B cell (primary cell): Measurements from ENCODE around the gene P4HA1. TPM values are rescaled to one million over a fixed set of nuclear protein-coding genes. Genes with fewer than 3 reads are reported as not detected.

Source experiments
- ATAC-seq: fragments of 200-7000 bp; cut with Tn5 transposase; one replicate; pipeline ENCODE4 v1.10.0; 2021; ENCODE audit warnings: low read depth, mild to moderate bottlenecking, moderate number of reproducible peaks, moderate library complexity
- CTCF ChIA-PET: fragments of 350-600 bp; sonication (Branson Sonifier 250); formaldehyde crosslinking; loops from one replicate; lab custom pipeline; 2021; ENCODE audit warnings: antibody characterized with exemption, inconsistent platforms; lab: Charles Lee
- POLR2A ChIA-PET: fragments of 350-600 bp; sonication (Branson Sonifier 250); formaldehyde crosslinking; loops from one replicate; lab custom pipeline; 2021; ENCODE audit warnings: antibody characterized with exemption; lab: Charles Lee
- DNase-seq: peaks from one replicate; pipeline ENCODE4 v3.0.0; 2013
- H2AFZ ChIP-seq: 2 replicates; pipeline ENCODE4 v1.6.1; 2012; ENCODE audit warnings: mild to moderate bottlenecking, low read depth, low read length; ENCODE audit not compliant: insufficient read depth, poor library complexity, severe bottlenecking
- H3K27ac ChIP-seq, 2 donors: 1 replicate in 1 of 2; 2 replicates in 1 of 2; pipeline ENCODE4 v1.5.1; 2012 to 2013; ENCODE audit warnings: low read length in 2 of 2, mild to moderate bottlenecking in 2 of 2, moderate library complexity in 1 of 2
- H3K27me3 ChIP-seq, 4 experiments: fragments of 200-600 bp in 1 of 4; sonication (generic) in 1 of 4; replicated peaks in 1 of 4; 1 replicate in 2 of 4; 2 replicates in 2 of 4; pipeline versions ENCODE4 v1.6.1 to v1.7.0; 2013 to 2016; ENCODE audit warnings: low read length in 3 of 4, mild to moderate bottlenecking in 2 of 4, mixed read lengths in 1 of 4, moderate library complexity in 1 of 4; ENCODE audit not compliant: insufficient read depth in 4 of 4, control insufficient read depth in 3 of 4; ENCODE audit errors: control extremely low read depth in 1 of 4
- H3K36me3 ChIP-seq, 2 experiments: replicated peaks in 1 of 2; 1 replicate in 1 of 2; 2 replicates in 1 of 2; pipeline versions ENCODE4 v1.6.1 to v1.7.1; 2013; ENCODE audit warnings: low read length in 1 of 2; ENCODE audit not compliant: insufficient read depth in 2 of 2, control insufficient read depth in 1 of 2; ENCODE audit errors: control extremely low read depth in 1 of 2, extremely low read depth in 1 of 2
- H3K4me1 ChIP-seq, 2 donors: fragments of 200-600 bp in 1 of 2; sonication (generic) in 1 of 2; 1 replicate in 1 of 2; 2 replicates in 1 of 2; pipeline versions ENCODE4 v1.5.1 to v1.6.1; 2013 to 2017; ENCODE audit warnings: low read length in 2 of 2; ENCODE audit not compliant: control insufficient read depth in 2 of 2, insufficient read depth in 2 of 2
- H3K4me2 ChIP-seq: replicated peaks from 2 replicates; pipeline ENCODE3; 2012; ENCODE audit warnings: mild to moderate bottlenecking, low read depth, low read length; ENCODE audit not compliant: poor library complexity, severe bottlenecking
- H3K4me3 ChIP-seq, 5 experiments: fragments of 200-600 bp in 1 of 5; sonication (generic) in 1 of 5; 1 replicate in 3 of 5; 2 replicates in 2 of 5; pipeline versions ENCODE4 v1.5.1 to v1.7.0; 2011 to 2016; ENCODE audit warnings: low read length in 4 of 5, mild to moderate bottlenecking in 4 of 5, low read depth in 2 of 5, control low read depth in 1 of 5, moderate library complexity in 1 of 5; ENCODE audit not compliant: insufficient read depth in 1 of 5; ENCODE audit errors: control extremely low read depth in 1 of 5, extremely low read depth in 1 of 5
- H3K79me2 ChIP-seq: fragments of 200-600 bp; sonication (generic); one replicate; pipeline ENCODE4 v1.6.0; 2016; ENCODE audit warnings: low read length; ENCODE audit not compliant: control insufficient read depth, insufficient read depth
- H3K9ac ChIP-seq: fragments of 200-600 bp; sonication (generic); 2 replicates; pipeline ENCODE4 v1.6.1; 2017; ENCODE audit warnings: mild to moderate bottlenecking, low read length, moderate library complexity
- H3K9me3 ChIP-seq, 3 donors: one replicate each; pipeline versions ENCODE4 v1.6.1 to v1.7.1; 2013; ENCODE audit warnings: low read length in 2 of 3; ENCODE audit not compliant: control insufficient read depth in 2 of 3, insufficient read depth in 1 of 3; ENCODE audit errors: control extremely low read depth in 1 of 3
- H4K20me1 ChIP-seq: 2 replicates; pipeline ENCODE4 v1.6.0; 2012; ENCODE audit warnings: mild to moderate bottlenecking, low read length; ENCODE audit not compliant: insufficient read depth, control insufficient read depth, poor library complexity, severe bottlenecking
- H3K27ac Mint-ChIP-seq: one replicate; pipeline ENCODE4 v1.8.0; 2021; ENCODE audit warnings: mixed read lengths
- H3K27me3 Mint-ChIP-seq: one replicate; pipeline ENCODE4 v1.8.0; 2021; ENCODE audit warnings: mixed read lengths
- H3K4me1 Mint-ChIP-seq: one replicate; pipeline ENCODE4 v1.8.0; 2021; ENCODE audit warnings: mixed read lengths
- H3K4me3 Mint-ChIP-seq: one replicate; pipeline ENCODE4 v1.8.0; 2021; ENCODE audit warnings: mixed read lengths
- H3K9me3 Mint-ChIP-seq: one replicate; pipeline ENCODE4 v1.8.0; 2022; ENCODE audit warnings: mixed read lengths; ENCODE audit not compliant: insufficient read depth
- CTCF ChIP-seq: fragments of 200-600 bp; IDR thresholded peaks from one replicate; pipeline ENCODE4 v1.8.0; 2022; ENCODE audit warnings: antibody characterized with exemption, mild to moderate bottlenecking
- EZH2 ChIP-seq: IDR thresholded peaks from 2 replicates; pipeline ENCODE4 v1.6.1; 2012; ENCODE audit warnings: borderline replicate concordance, low read depth, mild to moderate bottlenecking, moderate library complexity, low read length; ENCODE audit not compliant: insufficient read depth, poor library complexity, severe bottlenecking
- WGBS: methylation state at CpG from one replicate; pipeline ENCODE4 v1.1.5; 2013; ENCODE audit warnings: missing lambda C conversion rate; ENCODE audit not compliant: insufficient coverage; 5-methylcytosine and 5-hydroxymethylcytosine counted together
- intact Hi-C: fragments of 100-400 bp; cut with micrococcal nuclease; formaldehyde crosslinking; loops from one replicate; pipeline ENCODE4 v1.10.0; 2022
- polyA plus RNA-seq: library from polyadenylated mRNA; depleted of rRNA; stranded (reverse); fragments of >200 nt; gene quantifications from 2 replicates; pipeline ENCODE4 v1.2.3, GENCODE V29; 2012
- total RNA-seq, 2 donors: library from RNA; stranded (reverse); fragments of 120-200 nt in 1 of 2; gene quantifications; 1 replicate in 1 of 2; 2 replicates in 1 of 2; pipeline versions ENCODE4 v1.2.3 to v1.2.4, GENCODE V29; 2013 to 2022

P4HA1 gene
- total and polyA plus RNA-seq, 2 donors (not counting 1 experiment from before 2014, with no cell fraction given), result 12.8 to 19.0 TPM

GRCh38 chr10:73126343-73126742, 29.7 kb upstream of the P4HA1 start:
- Histone ChIP-seq H4K20me1 (no peaks in the 10 kb centered on the region), H3K36me3 (peaks cover 11 to 37% of the 10 kb centered on the region in 2 experiments), H2AFZ (no peak overlapping the region), H3K79me2 (no peaks in the 10 kb centered on the region), H3K4me3 (no peak overlapping the region), H3K9ac (no peak overlapping the region), H3K9me3 (no peaks in the 10 kb centered on the region), H3K4me2 (no peak overlapping the region), H3K27me3 (no peaks in the 10 kb centered on the region), H3K27ac (no peak overlapping the region), H3K4me1 (no peaks in the 10 kb centered on the region)
- ChIA-PET CTCF (interaction anchor here (1.0 kb wide), 1 partner anchor 26 kb away, joined by 3 read pairs; no protein-coding TSS in a partner anchor), POLR2A (no interaction called here)
- no peak for DNase-seq
- Mint-ChIP-seq H3K9me3 (no peaks in the 10 kb centered on the region), H3K4me1 (no peaks in the 10 kb centered on the region), H3K27ac (no peak overlapping the region), H3K4me3 (no peak overlapping the region), H3K27me3 (no peaks in the 10 kb centered on the region)
- TF ChIP-seq EZH2, result no peak
- TF ChIP-seq CTCF, result no peak
- intact Hi-C loops, result no loop called here
- WGBS, result no CpG with 5 or more reads among the region's 2 CpGs
- no peak for ATAC-seq

- whole genome bisulfite sequencing, result 80% methylated on average over 1 of the region's 4 CpGs
- Histone ChIP-seq H3K79me2 (no peaks in the 10 kb centered on the region), H2AFZ (no peak overlapping the region), H3K27me3 (no peaks in the 10 kb centered on the region), H3K9me3 (no peaks in the 10 kb centered on the region), H3K4me2 (no peak overlapping the region), H3K4me1 (no peaks in the 10 kb centered on the region), H3K4me3 (no peak overlapping the region), H4K20me1 (no peaks in the 10 kb centered on the region), H3K9ac (no peak overlapping the region), H3K36me3 (peaks cover 3 to 7% of the 10 kb centered on the region in 2 experiments), H3K27ac (no peak overlapping the region)
- ATAC-seq (no peak), DNase-seq (no peak)
- Mint-ChIP-seq H3K27ac (no peak overlapping the region), H3K9me3 (no peaks in the 10 kb centered on the region), H3K27me3 (no peaks in the 10 kb centered on the region), H3K4me3 (no peak overlapping the region), H3K4me1 (peaks cover 5% of the 10 kb centered on the region)
- no peak for TF ChIP-seq CTCF
- TF ChIP-seq EZH2, result no peak
- ChIA-PET POLR2A (no interaction called here), CTCF (no interaction called here)
- intact Hi-C loops, result no loop called here
These were observed 23.3 kb upstream of the P4HA1 start for GRCh38 chr10:73119952-73120351.
